Gastrocnemius medialis (tissue), 4 donors: ENCODE data around the gene ZNF70. TPM values are rescaled to one million over a fixed set of nuclear protein-coding genes. Genes with fewer than 3 reads are reported as not detected.

ENCODE experiments used
- ATAC-seq, 2 donors: fragments of 150-250 bp; one replicate each; pipeline ENCODE4 v1.9.1; 2016
- DNase-seq, 2 donors: peaks; one replicate each; pipeline ENCODE4 v3.0.0-alpha.2; 2019
- H3K27ac ChIP-seq, 4 donors: fragments of 200-600 bp; sonication (generic); 1 replicate in 1 of 4; 2 replicates in 3 of 4; pipeline ENCODE4 v1.5.1; 2016 to 2018; ENCODE audit warnings: mild to moderate bottlenecking in 2 of 4, moderate library complexity in 1 of 4
- H3K27me3 ChIP-seq, 3 donors: fragments of 200-600 bp; sonication (generic) in 2 of 3; 1 replicate in 1 of 3; 2 replicates in 2 of 3; pipeline versions ENCODE4 v1.5.1 to v1.6.0; 2016 to 2019; ENCODE audit warnings: mild to moderate bottlenecking in 1 of 3, moderate library complexity in 1 of 3
- H3K36me3 ChIP-seq, 2 donors: fragments of 200-600 bp; sonication (generic) in 1 of 2; one replicate each; pipeline ENCODE4 v1.5.1; 2017 to 2018
- H3K4me1 ChIP-seq, 2 donors: fragments of 200-600 bp; sonication (generic) in 1 of 2; one replicate each; pipeline ENCODE4 v1.5.1; 2016 to 2017; ENCODE audit warnings: mild to moderate bottlenecking in 2 of 2
- H3K4me3 ChIP-seq, 4 donors: fragments of 200-600 bp; sonication (generic) in 3 of 4; 1 replicate in 1 of 4; 2 replicates in 3 of 4; pipeline ENCODE4 v1.5.1; 2016 to 2019; ENCODE audit warnings: mild to moderate bottlenecking in 2 of 4
- H3K9me3 ChIP-seq, 3 donors: fragments of 200-600 bp; sonication (generic) in 2 of 3; 1 replicate in 1 of 3; 2 replicates in 2 of 3; pipeline ENCODE4 v1.5.1; 2016 to 2019
- CTCF ChIP-seq, 5 experiments: fragments of 450-650 bp in 3 of 5; fragments of 200-600 bp in 2 of 5; sonication (generic) in 2 of 5; IDR thresholded peaks in 4 of 5; conservative IDR thresholded peaks in 1 of 5; 1 replicate in 4 of 5; 2 replicates in 1 of 5; pipeline ENCODE4 v1.5.1; 2016 to 2019; ENCODE audit warnings: antibody characterized with exemption in 5 of 5, mild to moderate bottlenecking in 3 of 5, moderate library complexity in 3 of 5
- POLR2A ChIP-seq, 2 donors: fragments of 450-650 bp; IDR thresholded peaks; one replicate each; pipeline ENCODE4 v1.6.1; 2017; ENCODE audit warnings: antibody characterized with exemption in 2 of 2, mild to moderate bottlenecking in 2 of 2, moderate library complexity in 2 of 2
- in situ Hi-C, 4 donors: fragments of 200-750 bp; cut with MboI; loops; one replicate each; pipeline versions ENCODE4 v1.15.0 to v1.8.0; 2017; ENCODE audit warnings: low sequenced_read_pairs in 4 of 4
- intact Hi-C: fragments of 100-400 bp; cut with DNase I; formaldehyde crosslinking; loops from one replicate; pipeline ENCODE4 v1.15.1; 2023; ENCODE audit warnings: low total_unique reads
- total RNA-seq, 4 donors: library from RNA; depleted of rRNA; stranded (reverse); fragments of >200 nt; gene quantifications; one replicate each; pipeline versions ENCODE4 v1.1.0 to v1.2.3, GENCODE V29; 2016

Gene ZNF70
- 1 to 10 TPM; 3.1 to 6.3 (median 4.2) TPM for total RNA-seq

- TF ChIP-seq CTCF (IDR thresholded peaks at IDR 0.05 in 4 of 5, conservative IDR thresholded peaks at IDR 0.05 in 1 of 5) (peak in 3 of 5 experiments; percentile 12 to 30 (median 22)), POLR2A (IDR thresholded peaks at IDR 0.05) (peak; percentile 73 to 74)
- Histone ChIP-seq H3K9me3 (no peaks in the 10 kb centered on the region), H3K27me3 (no peaks in the 10 kb centered on the region), H3K4me1 (peaks cover 9 to 10% of the 10 kb centered on the region in 2 donors), H3K4me3 (peak within 1 kb of the TSS; percentile 62 to 89 (median 76)), H3K36me3 (no peaks in the 10 kb centered on the region), H3K27ac (peak within 1 kb of the TSS; percentile 78 to 89 (median 84))
- intact Hi-C loops (loop anchor here (2.0 to 5.0 kb wide), 3 partner anchors 16 to 36 kb away; partner anchors contain the start of genes CHCHD10 and SMARCB1), in situ Hi-C loops (no loop called here)
- peak; percentile 67 to 85 for DNase-seq
- ATAC-seq: peak; percentile 73 to 80
These were observed at the start of gene ZNF70 for GRCh38 chr22:23750714-23751440. Gene ZNF70, minus strand, starts transcription at chr22:23751112. Its CDS starts 5,972 bp downstream, at chr22:23745140.

GRCh38 chr22:23796461-23796860 is 45.5 kb upstream of the ZNF70 start:
- H3K4me3 ChIP-seq: no peak overlapping the region
- no peak for ATAC-seq
- peaks cover 0 to 74% of the 10 kb centered on the region in 2 donors for H3K36me3 ChIP-seq
- no peaks in the 10 kb centered on the region for H3K4me1 ChIP-seq
- in situ Hi-C loops (no loop called here), intact Hi-C loops (no loop called here)
- no peak overlapping the region for H3K27ac ChIP-seq
- TF ChIP-seq POLR2A (IDR thresholded peaks at IDR 0.05) (no peak), CTCF (IDR thresholded peaks at IDR 0.05 in 4 of 5, conservative IDR thresholded peaks at IDR 0.05 in 1 of 5) (no peak)
- no peaks in the 10 kb centered on the region for H3K27me3 ChIP-seq
- DNase-seq: no peak
- no peaks in the 10 kb centered on the region for H3K9me3 ChIP-seq

- DNase-seq: no peak
- no peaks in the 10 kb centered on the region for H3K27me3 ChIP-seq
- H3K4me3 ChIP-seq: no peak overlapping the region
- peaks cover 15% of the 10 kb centered on the region in 2 donors for H3K4me1 ChIP-seq
- in situ Hi-C loops: no loop called here
- no peaks in the 10 kb centered on the region for H3K9me3 ChIP-seq
- H3K36me3 ChIP-seq: peaks cover 0 to 53% of the 10 kb centered on the region in 2 donors
- TF ChIP-seq POLR2A (IDR thresholded peaks at IDR 0.05) (no peak), CTCF (IDR thresholded peaks at IDR 0.05 in 4 of 5, conservative IDR thresholded peaks at IDR 0.05 in 1 of 5) (no peak)
- no peak overlapping the region for H3K27ac ChIP-seq
- intact Hi-C loops: no loop called here
- no peak for ATAC-seq
These were observed 42.4 kb upstream of the ZNF70 start for GRCh38 chr22:23793326-23793725.

DNA sequence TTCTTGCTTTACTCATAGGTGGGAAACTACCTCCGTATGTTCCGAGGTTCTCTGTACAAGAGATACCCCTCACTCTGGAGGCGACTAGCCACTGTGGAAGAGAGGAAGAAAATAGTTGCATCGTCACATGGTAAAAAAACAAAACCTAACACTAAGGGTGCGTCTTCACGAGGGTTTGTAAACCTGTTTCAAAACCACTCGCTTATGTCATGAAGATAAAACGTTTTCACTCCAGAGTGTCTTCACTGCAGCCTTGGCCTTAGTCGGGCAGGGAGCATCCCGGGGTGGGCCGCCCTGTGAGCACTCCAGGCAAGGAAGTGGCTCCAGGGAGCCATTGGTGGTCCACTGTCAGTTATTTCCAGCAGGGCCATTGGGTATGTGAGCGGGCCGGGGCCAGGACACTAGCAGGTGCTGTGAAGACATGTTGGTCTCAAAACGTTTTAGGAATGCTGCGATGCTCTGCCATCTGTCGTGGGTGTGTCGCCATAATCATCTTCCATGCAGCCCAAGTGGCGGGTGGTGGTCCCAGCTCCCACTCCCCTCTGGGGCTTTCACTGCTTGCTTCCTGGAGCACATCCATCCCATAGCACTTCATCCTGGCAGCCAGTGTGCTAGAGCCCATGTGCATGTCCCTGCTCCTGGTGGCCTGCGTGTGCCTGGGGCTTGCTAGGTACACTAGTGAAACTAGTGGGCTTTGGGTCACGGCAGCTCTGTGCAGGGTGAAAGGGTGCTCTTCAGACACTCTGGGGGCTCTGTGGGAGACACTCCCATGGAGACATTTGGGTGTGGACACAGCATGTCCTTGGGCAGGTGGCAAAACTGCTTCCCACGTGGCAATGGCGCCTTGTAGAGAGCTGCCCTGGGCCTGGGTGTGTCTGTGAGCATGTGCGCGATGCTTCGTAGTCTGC is 41.1 kb upstream of the ZNF70 start:
- peaks cover 22 to 23% of the 10 kb centered on the region in 2 donors for H3K4me1 ChIP-seq
- no peak for ATAC-seq
- H3K27ac ChIP-seq: no peak overlapping the region
- peaks cover 0 to 47% of the 10 kb centered on the region in 2 donors for H3K36me3 ChIP-seq
- intact Hi-C loops (no loop called here), in situ Hi-C loops (no loop called here)
- H3K9me3 ChIP-seq: no peaks in the 10 kb centered on the region
- TF ChIP-seq CTCF (IDR thresholded peaks at IDR 0.05 in 4 of 5, conservative IDR thresholded peaks at IDR 0.05 in 1 of 5) (no peak), POLR2A (IDR thresholded peaks at IDR 0.05) (no peak)
- H3K4me3 ChIP-seq: no peak overlapping the region
- H3K27me3 ChIP-seq: no peaks in the 10 kb centered on the region
- DNase-seq: no peak
